ENCODE results near the gene TNIP1.

- no peak for TF ChIP-seq CTCF (conservative IDR thresholded peaks at IDR 0.05)
- no peak for TF ChIP-seq EZH2 (IDR thresholded peaks at IDR 0.05; ENCODE audit: low read depth)
Measured at GRCh38 chr5:151008906-151009305, 71.9 kb downstream of the TNIP1 start.
